ENCODE data around the gene MYH7. TPM values are rescaled to one million over a fixed set of nuclear protein-coding genes. Genes with fewer than 3 reads are reported as not detected.
"Not testable (repeated sequence)": the region's sequence is repeated elsewhere in the genome, so short reads cannot be mapped to it uniquely, and the experiment has no call there.

MYH7 gene
- total RNA-seq, 1 donor from 2014 or later: not detected

- H3K9me3 Mint-ChIP-seq (ENCODE audit: low read depth): no peaks in the 10 kb centered on the region
- H3K27ac Mint-ChIP-seq: no peak overlapping the region
- TF ChIP-seq, protein P1, sequence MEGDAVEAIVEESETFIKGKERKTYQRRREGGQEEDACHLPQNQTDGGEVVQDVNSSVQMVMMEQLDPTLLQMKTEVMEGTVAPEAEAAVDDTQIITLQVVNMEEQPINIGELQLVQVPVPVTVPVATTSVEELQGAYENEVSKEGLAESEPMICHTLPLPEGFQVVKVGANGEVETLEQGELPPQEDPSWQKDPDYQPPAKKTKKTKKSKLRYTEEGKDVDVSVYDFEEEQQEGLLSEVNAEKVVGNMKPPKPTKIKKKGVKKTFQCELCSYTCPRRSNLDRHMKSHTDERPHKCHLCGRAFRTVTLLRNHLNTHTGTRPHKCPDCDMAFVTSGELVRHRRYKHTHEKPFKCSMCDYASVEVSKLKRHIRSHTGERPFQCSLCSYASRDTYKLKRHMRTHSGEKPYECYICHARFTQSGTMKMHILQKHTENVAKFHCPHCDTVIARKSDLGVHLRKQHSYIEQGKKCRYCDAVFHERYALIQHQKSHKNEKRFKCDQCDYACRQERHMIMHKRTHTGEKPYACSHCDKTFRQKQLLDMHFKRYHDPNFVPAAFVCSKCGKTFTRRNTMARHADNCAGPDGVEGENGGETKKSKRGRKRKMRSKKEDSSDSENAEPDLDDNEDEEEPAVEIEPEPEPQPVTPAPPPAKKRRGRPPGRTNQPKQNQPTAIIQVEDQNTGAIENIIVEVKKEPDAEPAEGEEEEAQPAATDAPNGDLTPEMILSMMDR (IDR thresholded peaks at IDR 0.05; ENCODE audit: unreplicated experiment): no peak
- H3K4me1 Mint-ChIP-seq (ENCODE audit: low read depth): no peaks in the 10 kb centered on the region
- no peaks in the 10 kb centered on the region for H3K36me3 Mint-ChIP-seq (ENCODE audit: insufficient read depth)
- DNase-seq (ENCODE audit: low spot score, unreplicated experiment): no peak
- H3K27me3 Mint-ChIP-seq: peaks cover 18% of the 10 kb centered on the region
- H3K4me3 Mint-ChIP-seq (ENCODE audit: low read depth): no peak overlapping the region
Measured at GRCh38 chr14:23396126-23396525, 39.3 kb downstream of the MYH7 start.

- Mint-ChIP-seq H3K4me3 (ENCODE audit: low read depth) (no peak overlapping the region), H3K9me3 (ENCODE audit: low read depth) (no peaks in the 10 kb centered on the region), H3K4me1 (ENCODE audit: low read depth) (no peaks in the 10 kb centered on the region), H3K36me3 (ENCODE audit: insufficient read depth) (no peaks in the 10 kb centered on the region), H3K27me3 (peaks cover 28% of the 10 kb centered on the region), H3K27ac (no peak overlapping the region)
- no peak for DNase-seq (ENCODE audit: low spot score, unreplicated experiment)
- TF ChIP-seq, protein P1 (IDR thresholded peaks at IDR 0.05; ENCODE audit: unreplicated experiment): no peak
Measured at GRCh38 chr14:23392613-23393012, 42.8 kb downstream of the MYH7 start.

DNA sequence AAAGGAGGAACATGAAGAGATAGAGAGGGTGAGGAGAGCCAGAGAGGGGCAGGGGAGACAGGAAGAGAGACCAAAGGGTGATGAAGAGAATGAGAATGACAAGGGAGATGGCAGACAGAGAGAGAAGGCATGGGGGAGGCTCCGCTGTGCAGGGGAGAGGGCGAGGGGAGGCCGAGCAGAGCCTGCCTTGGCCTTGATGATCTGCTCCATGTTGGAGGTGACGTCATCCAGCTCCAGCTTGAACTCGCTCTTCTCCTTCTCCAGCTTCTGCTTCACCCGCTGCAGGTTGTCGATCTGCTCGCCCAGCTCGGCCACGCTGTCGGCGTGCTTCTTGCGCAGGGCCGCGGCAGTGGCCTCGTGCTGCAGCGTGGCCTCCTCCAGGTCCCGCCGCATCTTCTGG lies 45.6 kb downstream of the MYH7 start:
- H3K27me3 Mint-ChIP-seq: peaks cover 40% of the 10 kb centered on the region
- H3K27ac Mint-ChIP-seq: not testable (repeated sequence)

GRCh38 chr14:23389396-23389795 lies 46.1 kb downstream of the MYH7 start:
- no peaks in the 10 kb centered on the region for H3K9me3 Mint-ChIP-seq (ENCODE audit: low read depth)
- no peaks in the 10 kb centered on the region for H3K36me3 Mint-ChIP-seq (ENCODE audit: insufficient read depth)
- H3K4me3 Mint-ChIP-seq (ENCODE audit: low read depth): no peak overlapping the region
- no peak for DNase-seq (ENCODE audit: low spot score, unreplicated experiment)
- H3K27me3 Mint-ChIP-seq: peaks cover 44% of the 10 kb centered on the region
- H3K4me1 Mint-ChIP-seq (ENCODE audit: low read depth): peaks cover 1% of the 10 kb centered on the region
- TF ChIP-seq, protein P1 (IDR thresholded peaks at IDR 0.05; ENCODE audit: unreplicated experiment): no peak
- no peak overlapping the region for H3K27ac Mint-ChIP-seq

More for the DNA sequence above, 45.6 kb downstream of the MYH7 start:
- not testable (repeated sequence) for H3K9me3 Mint-ChIP-seq (ENCODE audit: low read depth); DNase-seq (ENCODE audit: low spot score, unreplicated experiment); H3K4me1 Mint-ChIP-seq (ENCODE audit: low read depth); H3K36me3 Mint-ChIP-seq (ENCODE audit: insufficient read depth); H3K4me3 Mint-ChIP-seq (ENCODE audit: low read depth)

GRCh38 chr14:23388996-23389395 lies 46.5 kb downstream of the MYH7 start:
- Mint-ChIP-seq H3K4me3 (ENCODE audit: low read depth) (no peak overlapping the region), H3K27ac (no peak overlapping the region), H3K36me3 (ENCODE audit: insufficient read depth) (no peaks in the 10 kb centered on the region), H3K27me3 (peaks cover 46% of the 10 kb centered on the region), H3K4me1 (ENCODE audit: low read depth) (peaks cover 1% of the 10 kb centered on the region), H3K9me3 (ENCODE audit: low read depth) (no peaks in the 10 kb centered on the region)
- TF ChIP-seq, protein P1 (IDR thresholded peaks at IDR 0.05; ENCODE audit: unreplicated experiment): no peak
- no peak for DNase-seq (ENCODE audit: low spot score, unreplicated experiment)
